ENCODE measurements around the gene SPATA2L. TPM values are rescaled to one million over a fixed set of nuclear protein-coding genes. Genes with fewer than 3 reads are reported as not detected.

Gene SPATA2L
- total and polyA plus RNA-seq, 2 of the 13 experiments (the other 11 are each of a cell fraction or from before 2014, with no cell fraction given), result 9.1 to 20.7 TPM

DNA sequence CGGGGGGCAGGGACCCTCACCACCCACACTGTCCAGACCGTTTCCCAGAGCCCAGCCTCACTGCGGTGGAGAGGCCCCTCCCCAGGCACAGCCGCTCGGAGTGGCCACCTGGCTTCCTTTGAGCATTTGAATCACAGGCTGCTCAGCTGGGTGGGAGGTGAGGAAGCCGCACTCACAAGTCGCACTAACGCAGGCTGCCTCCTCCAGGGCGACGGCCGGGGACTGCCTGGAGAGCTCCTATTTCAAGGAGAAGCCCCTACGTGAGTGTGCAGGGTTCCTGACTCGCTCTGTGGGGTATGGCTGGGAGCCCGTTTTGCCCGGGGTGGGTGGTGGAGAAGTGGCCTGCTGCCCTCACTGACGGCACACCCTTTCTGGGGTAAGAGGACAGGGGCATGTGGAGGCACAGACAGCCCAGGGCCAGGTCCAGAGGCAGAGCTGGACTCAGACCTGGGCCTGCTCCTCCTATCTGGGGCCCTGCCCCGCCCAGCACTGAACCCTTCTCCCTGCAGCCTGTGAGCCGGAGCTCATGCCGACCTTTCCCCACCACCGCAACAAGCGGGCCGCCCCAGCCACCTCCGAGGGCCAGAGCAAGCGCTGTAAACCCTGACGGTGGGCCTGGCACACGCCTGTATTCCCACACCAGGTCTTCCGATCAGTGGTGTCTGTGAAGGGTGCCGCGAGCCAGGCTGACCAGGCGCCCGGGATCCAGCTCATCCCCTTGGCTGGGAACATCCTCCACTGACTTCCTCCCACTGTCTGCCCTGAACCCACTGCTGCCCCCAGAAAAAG lies 6.2 kb downstream of the SPATA2L start (continued):
- TF ChIP-seq, protein P1, sequence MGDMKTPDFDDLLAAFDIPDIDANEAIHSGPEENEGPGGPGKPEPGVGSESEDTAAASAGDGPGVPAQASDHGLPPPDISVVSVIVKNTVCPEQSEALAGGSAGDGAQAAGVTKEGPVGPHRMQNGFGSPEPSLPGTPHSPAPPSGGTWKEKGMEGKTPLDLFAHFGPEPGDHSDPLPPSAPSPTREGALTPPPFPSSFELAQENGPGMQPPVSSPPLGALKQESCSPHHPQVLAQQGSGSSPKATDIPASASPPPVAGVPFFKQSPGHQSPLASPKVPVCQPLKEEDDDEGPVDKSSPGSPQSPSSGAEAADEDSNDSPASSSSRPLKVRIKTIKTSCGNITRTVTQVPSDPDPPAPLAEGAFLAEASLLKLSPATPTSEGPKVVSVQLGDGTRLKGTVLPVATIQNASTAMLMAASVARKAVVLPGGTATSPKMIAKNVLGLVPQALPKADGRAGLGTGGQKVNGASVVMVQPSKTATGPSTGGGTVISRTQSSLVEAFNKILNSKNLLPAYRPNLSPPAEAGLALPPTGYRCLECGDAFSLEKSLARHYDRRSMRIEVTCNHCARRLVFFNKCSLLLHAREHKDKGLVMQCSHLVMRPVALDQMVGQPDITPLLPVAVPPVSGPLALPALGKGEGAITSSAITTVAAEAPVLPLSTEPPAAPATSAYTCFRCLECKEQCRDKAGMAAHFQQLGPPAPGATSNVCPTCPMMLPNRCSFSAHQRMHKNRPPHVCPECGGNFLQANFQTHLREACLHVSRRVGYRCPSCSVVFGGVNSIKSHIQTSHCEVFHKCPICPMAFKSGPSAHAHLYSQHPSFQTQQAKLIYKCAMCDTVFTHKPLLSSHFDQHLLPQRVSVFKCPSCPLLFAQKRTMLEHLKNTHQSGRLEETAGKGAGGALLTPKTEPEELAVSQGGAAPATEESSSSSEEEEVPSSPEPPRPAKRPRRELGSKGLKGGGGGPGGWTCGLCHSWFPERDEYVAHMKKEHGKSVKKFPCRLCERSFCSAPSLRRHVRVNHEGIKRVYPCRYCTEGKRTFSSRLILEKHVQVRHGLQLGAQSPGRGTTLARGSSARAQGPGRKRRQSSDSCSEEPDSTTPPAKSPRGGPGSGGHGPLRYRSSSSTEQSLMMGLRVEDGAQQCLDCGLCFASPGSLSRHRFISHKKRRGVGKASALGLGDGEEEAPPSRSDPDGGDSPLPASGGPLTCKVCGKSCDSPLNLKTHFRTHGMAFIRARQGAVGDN (CRISPR knock-in tag; IDR thresholded peaks at IDR 0.05), result peak; percentile 96
- TF ChIP-seq NPAS2 (CRISPR knock-in tag; IDR thresholded peaks at IDR 0.05; ENCODE audit: borderline replicate concordance) (no peak), ZNF501 (CRISPR knock-in tag; IDR thresholded peaks at IDR 0.05) (peak; percentile 78), MEIS2 (CRISPR knock-in tag; IDR thresholded peaks at IDR 0.05) (0 out of 2 replicates have a peak, but pooled peaks have one; percentile 2), ZMYM4 (CRISPR knock-in tag; IDR thresholded peaks at IDR 0.05) (peak; percentile 49; the same call in 1 of the 2 replicates), ZNF160 (CRISPR knock-in tag; IDR thresholded peaks at IDR 0.05) (peak; percentile 34; the same call in 1 of the 2 replicates), ZNF230 (CRISPR knock-in tag; IDR thresholded peaks at IDR 0.05) (0 out of 2 replicates have a peak, but pooled peaks have one; percentile 12), ZNF331 (CRISPR knock-in tag; IDR thresholded peaks at IDR 0.05) (peak; percentile 71; the same call in 1 of the 2 replicates), ZNF558 (CRISPR knock-in tag; IDR thresholded peaks at IDR 0.05; ENCODE audit: borderline replicate concordance) (0 out of 2 replicates have a peak, but pooled peaks have one; percentile 43), ZNF782 (CRISPR knock-in tag; IDR thresholded peaks at IDR 0.05; ENCODE audit: borderline replicate concordance) (0 out of 2 replicates have a peak, but pooled peaks have one; percentile 12), HES4 (CRISPR knock-in tag; IDR thresholded peaks at IDR 0.05; ENCODE audit: borderline replicate concordance) (no peak), ZMYM3 (CRISPR knock-in tag; IDR thresholded peaks at IDR 0.05) (peak; percentile 66; the same call in 1 of the 2 replicates), ADNP (CRISPR knock-in tag; IDR thresholded peaks at IDR 0.05) (no peak), MIER3 (CRISPR knock-in tag; IDR thresholded peaks at IDR 0.05; ENCODE audit: borderline replicate concordance) (peak; percentile 37; the same call in 1 of the 2 replicates), ZNF292 (CRISPR knock-in tag; IDR thresholded peaks at IDR 0.05; ENCODE audit: borderline replicate concordance, low read depth) (peak; percentile 85; the same call in 1 of the 2 replicates)
- TF ChIP-seq, protein P2, sequence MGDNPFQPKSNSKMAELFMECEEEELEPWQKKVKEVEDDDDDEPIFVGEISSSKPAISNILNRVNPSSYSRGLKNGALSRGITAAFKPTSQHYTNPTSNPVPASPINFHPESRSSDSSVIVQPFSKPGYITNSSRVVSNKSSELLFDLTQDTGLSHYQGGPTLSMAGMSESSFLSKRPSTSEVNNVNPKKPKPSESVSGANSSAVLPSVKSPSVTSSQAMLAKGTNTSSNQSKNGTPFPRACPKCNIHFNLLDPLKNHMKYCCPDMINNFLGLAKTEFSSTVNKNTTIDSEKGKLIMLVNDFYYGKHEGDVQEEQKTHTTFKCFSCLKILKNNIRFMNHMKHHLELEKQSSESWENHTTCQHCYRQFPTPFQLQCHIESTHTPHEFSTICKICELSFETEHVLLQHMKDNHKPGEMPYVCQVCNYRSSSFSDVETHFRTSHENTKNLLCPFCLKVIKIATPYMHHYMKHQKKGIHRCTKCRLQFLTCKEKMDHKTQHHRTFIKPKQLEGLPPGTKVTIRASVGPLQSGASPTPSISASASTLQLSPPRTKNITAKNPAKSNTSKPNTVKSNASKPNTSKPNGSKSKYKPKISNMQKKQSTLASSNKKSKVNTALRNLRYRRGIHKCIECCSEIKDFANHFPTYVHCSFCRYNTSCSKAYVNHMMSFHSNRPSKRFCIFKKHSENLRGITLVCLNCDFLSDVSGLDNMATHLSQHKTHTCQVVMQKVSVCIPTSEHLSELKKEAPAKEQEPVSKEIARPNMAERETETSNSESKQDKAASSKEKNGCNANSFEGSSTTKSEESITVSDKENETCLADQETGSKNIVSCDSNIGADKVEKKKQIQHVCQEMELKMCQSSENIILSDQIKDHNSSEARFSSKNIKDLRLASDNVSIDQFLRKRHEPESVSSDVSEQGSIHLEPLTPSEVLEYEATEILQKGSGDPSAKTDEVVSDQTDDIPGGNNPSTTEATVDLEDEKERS (CRISPR knock-in tag; IDR thresholded peaks at IDR 0.05), result peak; percentile 42; the same call in 1 of the 2 replicates
- TF ChIP-seq, protein P3, sequence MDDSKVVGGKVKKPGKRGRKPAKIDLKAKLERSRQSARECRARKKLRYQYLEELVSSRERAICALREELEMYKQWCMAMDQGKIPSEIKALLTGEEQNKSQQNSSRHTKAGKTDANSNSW (CRISPR knock-in tag; IDR thresholded peaks at IDR 0.05; ENCODE audit: borderline replicate concordance), result no peak; the same call in 1 of the 2 replicates
- TF ChIP-seq, protein P4, sequence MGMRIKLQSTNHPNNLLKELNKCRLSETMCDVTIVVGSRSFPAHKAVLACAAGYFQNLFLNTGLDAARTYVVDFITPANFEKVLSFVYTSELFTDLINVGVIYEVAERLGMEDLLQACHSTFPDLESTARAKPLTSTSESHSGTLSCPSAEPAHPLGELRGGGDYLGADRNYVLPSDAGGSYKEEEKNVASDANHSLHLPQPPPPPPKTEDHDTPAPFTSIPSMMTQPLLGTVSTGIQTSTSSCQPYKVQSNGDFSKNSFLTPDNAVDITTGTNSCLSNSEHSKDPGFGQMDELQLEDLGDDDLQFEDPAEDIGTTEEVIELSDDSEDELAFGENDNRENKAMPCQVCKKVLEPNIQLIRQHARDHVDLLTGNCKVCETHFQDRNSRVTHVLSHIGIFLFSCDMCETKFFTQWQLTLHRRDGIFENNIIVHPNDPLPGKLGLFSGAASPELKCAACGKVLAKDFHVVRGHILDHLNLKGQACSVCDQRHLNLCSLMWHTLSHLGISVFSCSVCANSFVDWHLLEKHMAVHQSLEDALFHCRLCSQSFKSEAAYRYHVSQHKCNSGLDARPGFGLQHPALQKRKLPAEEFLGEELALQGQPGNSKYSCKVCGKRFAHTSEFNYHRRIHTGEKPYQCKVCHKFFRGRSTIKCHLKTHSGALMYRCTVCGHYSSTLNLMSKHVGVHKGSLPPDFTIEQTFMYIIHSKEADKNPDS (CRISPR knock-in tag; IDR thresholded peaks at IDR 0.05), result no peak; the same call in 1 of the 2 replicates
